ENCODE measurements around the gene PTPN9.
A peak's percentile ranks its signal among the peaks of the same experiment; 100 is the strongest.

DNA sequence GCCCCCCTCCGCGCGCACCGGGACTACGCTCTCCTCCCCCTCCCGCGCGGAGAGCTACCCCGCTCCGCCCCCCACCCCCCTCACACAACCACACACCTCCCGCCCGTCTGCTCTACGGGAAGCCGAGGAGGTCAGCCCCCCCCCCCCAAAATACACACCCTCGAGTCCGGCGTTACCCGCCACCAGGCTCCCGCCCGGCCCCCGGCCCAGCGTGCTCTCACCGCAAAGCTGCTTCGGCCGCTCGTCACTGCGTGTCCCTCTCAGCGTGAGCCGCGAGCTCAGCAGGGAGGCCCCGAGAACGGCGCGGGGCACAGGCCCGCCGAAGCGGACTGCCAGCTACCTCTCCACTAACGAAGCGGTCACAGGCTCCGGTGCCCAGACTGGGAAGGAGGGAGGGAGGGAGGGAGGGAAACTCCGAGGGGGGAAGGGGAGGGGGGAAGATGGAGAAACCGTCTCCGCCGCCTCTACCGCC is 127.9 kb downstream of the PTPN9 start:
- peak; percentile 19 to 41 for TF ChIP-seq POLR2A (IDR thresholded peaks at IDR 0.05)
- TF ChIP-seq, protein P1, sequence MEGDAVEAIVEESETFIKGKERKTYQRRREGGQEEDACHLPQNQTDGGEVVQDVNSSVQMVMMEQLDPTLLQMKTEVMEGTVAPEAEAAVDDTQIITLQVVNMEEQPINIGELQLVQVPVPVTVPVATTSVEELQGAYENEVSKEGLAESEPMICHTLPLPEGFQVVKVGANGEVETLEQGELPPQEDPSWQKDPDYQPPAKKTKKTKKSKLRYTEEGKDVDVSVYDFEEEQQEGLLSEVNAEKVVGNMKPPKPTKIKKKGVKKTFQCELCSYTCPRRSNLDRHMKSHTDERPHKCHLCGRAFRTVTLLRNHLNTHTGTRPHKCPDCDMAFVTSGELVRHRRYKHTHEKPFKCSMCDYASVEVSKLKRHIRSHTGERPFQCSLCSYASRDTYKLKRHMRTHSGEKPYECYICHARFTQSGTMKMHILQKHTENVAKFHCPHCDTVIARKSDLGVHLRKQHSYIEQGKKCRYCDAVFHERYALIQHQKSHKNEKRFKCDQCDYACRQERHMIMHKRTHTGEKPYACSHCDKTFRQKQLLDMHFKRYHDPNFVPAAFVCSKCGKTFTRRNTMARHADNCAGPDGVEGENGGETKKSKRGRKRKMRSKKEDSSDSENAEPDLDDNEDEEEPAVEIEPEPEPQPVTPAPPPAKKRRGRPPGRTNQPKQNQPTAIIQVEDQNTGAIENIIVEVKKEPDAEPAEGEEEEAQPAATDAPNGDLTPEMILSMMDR (IDR thresholded peaks at IDR 0.05) = no peak

All from gastroesophageal sphincter (tissue), 3 donors.